HEK293 (cell line): ENCODE results near the gene PRMT1.

Experiments used
- KLF16 ChIP-seq: fragments of 450-650 bp; formaldehyde crosslinking; IDR thresholded peaks from 2 replicates; pipeline ENCODE4 v1.5.1; 2017; ENCODE audit warnings: missing biosample characterization, missing genetic modification characterization
- KLF9 ChIP-seq: fragments of 450-650 bp; formaldehyde crosslinking; IDR thresholded peaks from 2 replicates; pipeline ENCODE4 v1.5.1; 2016; ENCODE audit warnings: missing biosample characterization, missing genetic modification characterization, low read depth
- SETDB1 ChIP-seq: IDR thresholded peaks from one replicate; pipeline ENCODE4 v1.6.1; 2017; ENCODE audit warnings: mild to moderate bottlenecking, low read length, moderate library complexity, mixed read lengths; ENCODE audit not compliant: insufficient read length
- SP2 ChIP-seq: fragments of 450-650 bp; formaldehyde crosslinking; IDR thresholded peaks from 2 replicates; pipeline ENCODE4 v1.5.1; 2016; ENCODE audit warnings: missing biosample characterization, missing genetic modification characterization
- YY2 ChIP-seq: fragments of 450-650 bp; formaldehyde crosslinking; IDR thresholded peaks from 2 replicates; pipeline ENCODE4 v1.5.1; 2016; ENCODE audit warnings: missing biosample characterization, missing genetic modification characterization
- ZBTB8A ChIP-seq: fragments of 450-650 bp; formaldehyde crosslinking; IDR thresholded peaks from 2 replicates; pipeline ENCODE4 v1.5.1; 2016; ENCODE audit warnings: missing biosample characterization, missing genetic modification characterization
- ZFP37 ChIP-seq: fragments of 450-650 bp; formaldehyde crosslinking; IDR thresholded peaks from 2 replicates; pipeline ENCODE4 v1.5.1; 2016; ENCODE audit warnings: missing biosample characterization, missing genetic modification characterization
- ZNF10 ChIP-seq: fragments of 450-650 bp; formaldehyde crosslinking; IDR thresholded peaks from 2 replicates; pipeline ENCODE4 v1.5.1; 2017; ENCODE audit warnings: missing biosample characterization, missing genetic modification characterization
- ZNF23 ChIP-seq: fragments of 450-650 bp; formaldehyde crosslinking; IDR thresholded peaks from 2 replicates; pipeline ENCODE4 v1.5.1; 2016; ENCODE audit warnings: missing biosample characterization, missing genetic modification characterization, borderline replicate concordance
- ZNF24 ChIP-seq: fragments of 450-650 bp; formaldehyde crosslinking; IDR thresholded peaks from 2 replicates; pipeline ENCODE4 v1.5.1; 2016; ENCODE audit warnings: missing biosample characterization, missing genetic modification characterization
- ZNF274 ChIP-seq, 2 experiments: fragments of 200-500 bp in 1 of 2; fragments of 450-650 bp in 1 of 2; sonication (Bioruptor generic) in 1 of 2; formaldehyde crosslinking in 1 of 2; IDR thresholded peaks; 2 replicates each; pipeline versions ENCODE4 v1.5.1 to v1.6.1; 2014 to 2016; ENCODE audit warnings: borderline replicate concordance in 1 of 2, inconsistent platforms in 1 of 2, low read length in 1 of 2, missing biosample characterization in 1 of 2, missing genetic modification characterization in 1 of 2
- ZNF354C ChIP-seq: fragments of 450-650 bp; formaldehyde crosslinking; IDR thresholded peaks from 2 replicates; pipeline ENCODE4 v1.5.1; 2016; ENCODE audit warnings: missing biosample characterization, missing genetic modification characterization, low read depth, borderline replicate concordance
- TF ChIP-seq, protein P1 (sequence below): fragments of 450-650 bp; formaldehyde crosslinking; IDR thresholded peaks from 2 replicates; pipeline ENCODE4 v1.5.1; 2016; ENCODE audit warnings: missing biosample characterization, missing genetic modification characterization
- TF ChIP-seq, protein P2 (sequence below): sonication (generic); formaldehyde crosslinking; IDR thresholded peaks from 2 replicates; pipeline ENCODE4 v1.8.1; 2022; ENCODE audit warnings: mild to moderate bottlenecking, moderate library complexity, missing genetic modification reagents

DNA sequence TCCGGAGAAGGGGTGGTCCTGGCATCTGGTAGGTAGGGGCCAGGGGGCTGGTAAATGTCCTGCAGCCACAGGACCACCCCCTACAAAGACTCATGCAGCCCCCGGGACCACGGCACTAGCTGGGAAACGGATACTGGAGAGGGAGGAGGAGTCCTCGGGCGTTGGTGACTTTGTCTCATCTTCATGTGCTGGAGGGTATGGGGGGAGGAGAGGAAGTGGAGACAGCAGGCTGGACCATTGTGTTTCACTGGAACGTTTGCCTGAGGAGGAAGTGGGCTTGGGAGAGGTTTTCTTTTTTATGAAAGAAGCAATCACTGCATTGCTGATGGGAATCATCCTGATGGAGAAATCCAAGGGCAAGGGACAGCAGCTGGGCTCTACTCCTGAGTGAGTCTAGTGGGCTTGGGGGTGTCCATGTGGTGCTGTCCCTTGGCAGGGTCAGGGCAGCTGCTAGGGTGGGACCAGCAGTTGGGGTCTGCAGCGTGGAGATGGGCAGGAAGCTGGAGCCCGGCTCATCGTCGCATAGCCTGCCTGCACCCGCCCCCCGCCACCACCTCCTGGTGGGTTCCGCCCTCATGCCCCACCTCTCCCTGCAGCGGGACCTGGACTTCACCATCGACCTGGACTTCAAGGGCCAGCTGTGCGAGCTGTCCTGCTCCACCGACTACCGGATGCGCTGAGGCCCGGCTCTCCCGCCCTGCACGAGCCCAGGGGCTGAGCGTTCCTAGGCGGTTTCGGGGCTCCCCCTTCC, 10.7 kb downstream of the PRMT1 start:
- TF ChIP-seq ZNF23 (tag by site-specific recombination) (no peak), ZNF274 (IDR thresholded peaks at IDR 0.05; ENCODE audit: low read length) (no peak), ZNF274 (tag by site-specific recombination; IDR thresholded peaks at IDR 0.05; ENCODE audit: borderline replicate concordance) (no peak), SP2 (tag by site-specific recombination) (no peak), KLF16 (tag by site-specific recombination) (no peak), ZNF354C (tag by site-specific recombination) (no peak), SETDB1 (no peak), ZBTB8A (tag by site-specific recombination) (no peak), YY2 (tag by site-specific recombination) (no peak), ZFP37 (tag by site-specific recombination) (no peak), ZNF10 (tag by site-specific recombination) (no peak), ZNF24 (tag by site-specific recombination) (no peak), KLF9 (tag by site-specific recombination) (no peak)
- TF ChIP-seq, protein P1, sequence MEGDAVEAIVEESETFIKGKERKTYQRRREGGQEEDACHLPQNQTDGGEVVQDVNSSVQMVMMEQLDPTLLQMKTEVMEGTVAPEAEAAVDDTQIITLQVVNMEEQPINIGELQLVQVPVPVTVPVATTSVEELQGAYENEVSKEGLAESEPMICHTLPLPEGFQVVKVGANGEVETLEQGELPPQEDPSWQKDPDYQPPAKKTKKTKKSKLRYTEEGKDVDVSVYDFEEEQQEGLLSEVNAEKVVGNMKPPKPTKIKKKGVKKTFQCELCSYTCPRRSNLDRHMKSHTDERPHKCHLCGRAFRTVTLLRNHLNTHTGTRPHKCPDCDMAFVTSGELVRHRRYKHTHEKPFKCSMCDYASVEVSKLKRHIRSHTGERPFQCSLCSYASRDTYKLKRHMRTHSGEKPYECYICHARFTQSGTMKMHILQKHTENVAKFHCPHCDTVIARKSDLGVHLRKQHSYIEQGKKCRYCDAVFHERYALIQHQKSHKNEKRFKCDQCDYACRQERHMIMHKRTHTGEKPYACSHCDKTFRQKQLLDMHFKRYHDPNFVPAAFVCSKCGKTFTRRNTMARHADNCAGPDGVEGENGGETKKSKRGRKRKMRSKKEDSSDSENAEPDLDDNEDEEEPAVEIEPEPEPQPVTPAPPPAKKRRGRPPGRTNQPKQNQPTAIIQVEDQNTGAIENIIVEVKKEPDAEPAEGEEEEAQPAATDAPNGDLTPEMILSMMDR (tag by site-specific recombination) = no peak
- TF ChIP-seq, protein P2, sequence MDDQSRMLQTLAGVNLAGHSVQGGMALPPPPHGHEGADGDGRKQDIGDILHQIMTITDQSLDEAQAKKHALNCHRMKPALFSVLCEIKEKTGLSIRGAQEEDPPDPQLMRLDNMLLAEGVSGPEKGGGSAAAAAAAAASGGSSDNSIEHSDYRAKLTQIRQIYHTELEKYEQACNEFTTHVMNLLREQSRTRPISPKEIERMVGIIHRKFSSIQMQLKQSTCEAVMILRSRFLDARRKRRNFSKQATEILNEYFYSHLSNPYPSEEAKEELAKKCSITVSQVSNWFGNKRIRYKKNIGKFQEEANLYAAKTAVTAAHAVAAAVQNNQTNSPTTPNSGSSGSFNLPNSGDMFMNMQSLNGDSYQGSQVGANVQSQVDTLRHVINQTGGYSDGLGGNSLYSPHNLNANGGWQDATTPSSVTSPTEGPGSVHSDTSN = no peak
